SKM-1 treated with dmso at 0.1 percent for 144 hours (cell line): ENCODE results near the gene TP73.
A peak's percentile ranks its signal among the peaks of the same experiment; 100 is the strongest.

ENCODE experiments used
- DNase-seq: peaks from one replicate; lab custom pipeline; 2025; ENCODE audit not compliant: unreplicated experiment; lab: John Stamatoyannopoulos, UW

The TP73 gene

DNA sequence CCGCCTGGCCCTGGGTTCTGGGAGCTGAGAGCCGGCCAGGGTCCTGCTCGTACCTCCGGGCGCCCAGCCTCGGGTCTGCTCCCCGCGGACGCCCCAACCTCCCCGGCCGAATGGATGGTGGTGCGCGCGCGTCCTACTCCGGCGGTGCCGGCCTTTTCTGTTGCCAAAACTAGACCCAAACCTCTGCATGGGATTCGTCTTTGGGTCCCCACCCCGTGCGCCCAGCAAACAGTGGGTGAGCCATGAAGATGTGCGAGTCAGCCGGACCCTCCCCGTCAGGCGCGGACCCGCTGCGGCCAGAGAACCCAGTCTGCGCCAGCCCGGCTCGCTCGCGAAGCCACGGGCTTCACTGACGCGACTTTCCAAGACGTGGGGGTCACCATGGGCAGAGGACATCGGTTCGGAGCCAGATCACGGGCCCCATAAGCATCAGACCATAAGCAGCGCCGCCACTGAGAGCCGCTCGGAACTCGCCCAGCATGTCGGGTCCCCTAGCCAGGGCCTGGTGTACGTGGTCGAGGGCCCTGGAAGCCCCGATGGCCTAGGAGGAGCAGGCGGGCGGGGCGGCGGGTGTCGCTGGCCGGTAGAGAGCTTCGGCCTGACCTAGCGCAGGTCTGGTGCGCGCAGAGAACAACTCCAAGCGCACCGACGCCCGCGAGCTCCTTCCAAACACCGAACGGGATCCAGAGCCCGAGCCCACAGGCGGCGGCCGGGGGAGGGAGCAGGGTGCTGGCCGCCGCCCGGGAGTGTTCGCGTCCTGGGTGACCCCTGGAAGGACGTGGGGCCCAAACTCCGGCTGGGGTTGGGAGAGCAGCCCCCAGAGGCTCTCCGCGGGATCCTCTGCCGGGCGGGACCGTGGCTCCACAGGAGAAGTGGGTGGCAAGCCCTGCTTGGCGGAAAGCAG is 1.0 kb upstream of the TP73 start:
- no peak for DNase-seq

DNA sequence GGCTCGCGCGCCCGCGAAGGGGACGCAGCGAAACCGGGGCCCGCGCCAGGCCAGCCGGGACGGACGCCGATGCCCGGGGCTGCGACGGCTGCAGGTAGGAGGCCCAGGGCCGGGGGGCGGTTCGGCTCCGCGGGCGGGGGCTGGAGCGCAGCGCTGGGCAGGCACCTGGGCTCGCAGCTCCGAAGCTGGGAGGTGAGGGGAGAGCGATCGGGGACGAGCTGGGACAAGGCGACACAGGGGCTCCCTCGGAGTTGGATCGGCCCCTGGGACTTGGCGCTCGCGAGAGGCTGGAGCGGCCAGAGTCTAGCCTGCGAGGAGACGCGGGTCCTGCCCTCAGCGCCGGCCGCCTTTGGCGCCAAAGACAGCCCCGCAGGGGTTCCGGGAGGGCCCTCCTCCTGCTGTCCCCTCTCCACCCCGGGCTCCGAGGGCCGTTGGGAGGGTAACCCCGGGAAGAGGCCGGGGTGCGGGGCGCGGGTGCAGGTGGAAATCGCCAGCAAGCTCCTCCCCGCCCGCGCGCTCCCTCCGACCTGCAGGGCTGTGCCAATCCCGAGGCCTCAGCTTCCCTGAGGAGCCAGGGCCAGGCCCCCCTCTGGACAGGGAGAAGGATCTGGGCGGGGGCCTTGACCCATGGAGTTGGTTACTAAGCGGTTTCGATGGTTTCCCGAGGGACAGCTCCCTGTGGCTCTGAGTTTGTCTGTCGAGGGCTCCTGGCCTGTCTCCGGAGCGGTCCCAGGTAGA is 401 bp downstream of the TP73 start:
- no peak for DNase-seq

DNA sequence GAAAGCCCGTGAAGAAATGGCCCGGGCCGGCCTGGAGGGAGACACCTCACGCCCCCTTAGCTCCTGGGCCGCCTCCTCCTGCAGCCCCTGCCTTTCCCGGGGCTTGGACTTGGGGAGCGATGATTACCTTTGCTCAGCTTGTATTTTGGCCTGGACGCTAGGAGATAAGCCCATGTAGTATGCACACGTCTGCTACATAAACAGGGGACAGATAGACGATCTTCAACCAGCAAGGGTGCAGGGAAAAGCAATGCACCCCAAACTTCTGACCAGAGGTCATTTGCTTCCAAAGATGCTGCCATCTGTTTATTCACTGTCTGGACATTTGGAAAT is 936 bp downstream of the TP73 start:
- no peak for DNase-seq

DNA sequence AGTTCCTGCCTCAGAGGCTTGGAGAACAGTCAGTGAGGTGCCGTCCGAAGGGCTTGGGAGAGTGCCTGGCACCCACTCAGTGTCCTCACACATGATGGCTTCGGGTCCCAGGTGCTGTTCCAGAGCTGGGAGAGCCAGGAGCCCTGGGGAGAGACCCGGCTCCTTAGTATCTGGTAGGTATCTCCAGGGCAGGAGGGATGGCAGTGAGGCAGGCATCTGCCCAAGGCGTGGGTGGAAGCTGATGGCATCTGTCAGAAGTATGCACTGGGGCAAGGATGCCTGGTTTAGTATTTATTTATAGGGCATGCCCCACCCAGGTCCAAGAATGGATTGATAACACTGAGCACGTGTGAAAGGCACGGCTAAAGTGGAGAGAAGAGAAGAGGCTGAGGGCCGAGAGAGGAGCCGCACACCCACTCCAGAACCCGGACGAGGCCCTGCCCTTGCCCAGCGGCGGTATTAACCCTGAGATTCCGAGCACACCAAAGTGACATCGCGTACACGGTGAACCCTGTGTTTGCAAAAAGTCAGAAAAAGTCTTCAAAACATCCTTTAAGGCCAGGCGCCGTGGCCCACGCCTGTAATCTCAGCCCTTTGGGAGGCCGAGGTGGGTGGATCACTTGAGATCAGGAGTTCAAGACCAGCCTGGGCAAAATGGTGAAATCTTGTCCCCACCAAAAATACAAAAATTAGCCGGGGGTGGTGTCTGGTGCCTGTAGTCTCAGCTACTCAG is 2.4 kb downstream of the TP73 start:
- no peak for DNase-seq

DNA sequence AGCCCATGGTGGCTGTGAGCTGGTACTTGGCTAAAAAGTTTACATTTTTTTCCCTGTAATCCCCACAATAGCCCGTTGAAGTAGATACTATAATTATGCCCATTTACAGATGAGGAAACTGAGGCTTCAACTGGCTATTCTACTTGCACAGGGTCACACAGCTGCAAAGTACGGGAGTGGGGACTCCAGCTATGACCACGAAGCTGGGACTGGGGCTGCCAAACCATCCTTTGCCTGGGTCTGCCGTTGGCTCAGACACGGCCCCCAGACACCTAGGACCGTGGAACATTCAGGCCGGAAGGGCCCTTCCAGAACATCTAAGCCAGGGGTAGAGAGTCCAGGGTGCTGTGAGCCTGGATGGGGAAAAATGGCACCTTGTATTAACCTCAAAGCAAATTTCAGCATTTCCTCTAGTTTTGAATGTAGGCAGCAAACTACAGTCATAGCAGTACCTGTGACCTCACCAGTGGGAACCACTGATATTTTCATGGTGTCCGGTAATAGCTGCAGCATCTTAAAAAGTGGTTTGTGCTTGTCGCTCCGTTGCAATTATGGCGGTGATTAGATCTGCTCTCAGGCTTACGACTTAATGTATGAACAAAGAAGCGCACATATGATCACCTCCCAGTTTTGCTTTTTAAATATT is 4.3 kb downstream of the TP73 start:
- no peak for DNase-seq

DNA sequence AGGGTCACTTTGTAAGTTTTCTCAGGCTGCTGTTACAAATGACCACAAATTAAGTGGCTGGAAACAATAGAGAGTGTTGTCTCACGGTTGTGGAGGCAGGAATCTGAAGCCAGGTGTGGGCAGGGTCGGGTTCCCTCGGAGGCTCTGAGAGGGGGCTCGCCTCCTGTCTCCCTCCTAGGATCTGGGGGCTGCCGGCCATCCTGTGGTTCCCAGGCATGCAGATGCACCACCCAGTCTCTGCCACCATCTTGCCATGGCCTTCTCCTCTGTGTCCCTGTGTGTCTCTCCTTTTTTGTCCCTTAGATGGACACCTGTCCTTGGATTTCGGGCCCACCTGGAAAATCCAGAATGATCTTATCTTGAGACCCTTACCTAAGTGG is 4.8 kb downstream of the TP73 start:
- no peak for DNase-seq

DNA sequence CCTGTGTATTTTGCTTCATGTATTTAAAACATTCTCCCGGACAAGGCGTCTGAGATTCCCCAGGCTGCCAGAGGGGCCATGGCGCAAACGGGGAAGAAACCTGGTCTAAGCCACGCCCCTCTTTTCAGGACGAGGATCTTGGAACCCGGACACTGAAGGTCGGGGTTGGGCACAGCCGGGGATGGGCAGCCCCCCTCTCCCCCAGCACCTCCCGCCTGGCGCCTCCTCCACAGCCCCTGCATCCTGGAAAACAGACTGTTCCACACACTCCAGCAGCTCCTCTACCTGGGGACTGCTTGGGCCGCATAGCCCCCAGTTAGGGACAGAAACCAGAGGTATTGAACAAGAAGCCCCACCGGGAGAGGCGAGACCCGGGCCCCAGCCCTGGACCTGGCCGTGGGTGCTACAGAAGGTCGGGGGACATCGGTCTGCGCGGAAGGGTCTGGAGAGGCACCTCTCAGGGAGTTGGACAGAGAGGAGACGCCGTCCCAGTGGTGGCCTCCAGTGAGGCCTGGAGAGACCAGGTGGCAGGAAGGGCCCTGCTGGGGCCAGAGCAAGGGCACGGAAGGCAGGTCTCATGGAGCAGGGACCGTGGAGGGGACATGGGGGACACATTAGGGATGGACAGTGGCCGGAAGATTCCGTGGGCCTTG is 5.4 kb downstream of the TP73 start:
- DNase-seq: no peak

DNA sequence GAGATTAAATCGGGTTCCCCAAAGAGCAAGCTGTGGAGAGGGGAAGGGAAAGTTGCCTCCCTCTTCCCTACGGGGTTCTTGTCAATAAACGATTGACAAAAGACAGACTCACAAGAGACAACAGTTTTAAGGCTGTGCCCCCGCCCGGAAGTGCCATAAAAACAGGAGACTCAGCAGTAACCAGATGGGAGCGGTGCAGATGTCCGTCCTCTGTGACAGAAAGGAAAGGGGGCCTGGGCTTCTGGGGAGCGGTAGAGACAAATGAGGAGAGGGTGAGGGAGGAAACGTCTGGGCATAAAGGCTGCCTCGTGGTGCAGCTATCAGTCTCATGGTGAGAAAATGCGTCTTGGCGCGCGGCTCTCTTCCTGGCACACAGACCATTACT is 5.9 kb downstream of the TP73 start:
- DNase-seq: no peak

DNA sequence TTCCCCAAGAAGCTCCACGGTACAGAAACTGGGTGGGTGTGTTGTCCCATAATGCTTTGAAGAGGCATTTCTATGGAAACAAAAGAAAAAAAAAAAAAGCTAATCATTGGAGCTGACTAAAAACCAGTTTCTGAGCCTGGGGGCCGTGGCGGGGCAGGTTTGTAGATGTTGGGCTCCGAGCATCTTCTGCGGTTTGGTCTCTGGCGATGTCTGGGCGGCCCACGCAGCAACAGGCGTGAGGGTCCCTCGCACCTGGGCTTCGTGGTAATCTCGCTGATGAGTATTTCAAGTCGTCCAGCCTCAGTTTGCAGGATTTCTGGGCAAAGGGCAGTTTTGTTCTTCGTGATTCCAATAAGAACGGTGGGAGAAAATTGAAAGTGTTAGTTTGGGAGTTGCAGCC is 6.8 kb downstream of the TP73 start:
- DNase-seq: no peak

DNA sequence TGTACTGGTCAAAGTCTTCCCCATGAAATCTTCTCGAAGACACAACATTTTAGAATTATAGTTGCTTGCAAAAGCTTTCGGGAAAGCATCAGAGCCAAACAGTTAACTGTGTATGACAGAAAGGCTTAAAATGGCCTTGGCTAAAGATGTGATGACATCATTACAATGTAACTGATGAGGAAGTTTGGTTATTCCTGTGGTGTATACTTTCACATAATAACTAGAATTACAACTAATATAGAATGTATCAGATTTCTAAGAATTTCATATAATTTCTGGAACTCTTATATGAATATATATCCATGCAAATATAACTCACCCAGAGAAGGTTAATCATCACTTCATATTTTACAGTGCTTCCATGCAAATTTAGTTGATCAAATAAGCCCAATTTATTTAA is 8.4 kb downstream of the TP73 start:
- DNase-seq: no peak

DNA sequence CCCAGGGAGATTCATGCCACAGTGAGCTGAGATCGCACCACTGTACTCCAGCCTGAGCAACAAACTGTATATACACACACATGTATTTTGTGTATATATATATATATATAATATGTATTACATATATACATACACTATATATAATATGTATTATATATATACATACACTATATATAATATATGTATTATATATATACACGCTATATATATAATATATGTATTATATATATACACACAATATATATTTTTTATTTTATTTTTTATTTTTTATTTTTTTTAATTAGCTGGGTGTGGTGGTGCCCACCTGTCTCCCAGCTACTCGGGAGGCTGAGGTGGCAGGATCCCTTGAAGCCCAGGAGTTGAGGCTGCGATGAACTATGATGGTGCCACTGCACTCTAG is 9.3 kb downstream of the TP73 start:
- no peak for DNase-seq

DNA sequence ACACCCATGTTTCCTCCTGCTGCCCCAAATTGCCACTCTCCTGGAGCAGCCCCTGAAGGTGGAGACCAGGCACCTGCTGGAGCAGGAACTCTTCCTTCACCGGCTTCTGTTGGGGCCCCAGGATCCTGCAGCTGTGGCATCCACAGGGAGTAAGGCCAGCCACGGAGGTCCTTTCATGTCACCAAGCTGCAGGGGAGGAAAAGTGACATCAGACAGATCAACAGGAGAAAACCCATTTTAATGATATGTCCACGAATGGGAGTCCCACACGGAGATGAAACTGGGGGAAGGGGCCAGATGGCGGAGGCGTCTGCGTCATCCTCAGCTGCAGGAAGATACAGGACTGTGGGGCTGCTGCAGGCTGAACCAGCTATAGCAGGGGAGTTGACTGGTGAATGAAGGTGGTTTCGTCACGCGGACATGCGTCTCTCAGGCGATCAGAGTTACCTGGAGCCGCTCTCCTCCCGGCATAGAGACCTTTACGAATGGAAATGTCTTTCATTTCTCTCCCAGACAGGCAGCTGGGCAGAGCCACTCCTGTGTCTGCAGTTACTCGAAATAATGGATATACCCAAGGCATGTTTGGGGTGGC is 9.9 kb downstream of the TP73 start:
- no peak for DNase-seq

DNA sequence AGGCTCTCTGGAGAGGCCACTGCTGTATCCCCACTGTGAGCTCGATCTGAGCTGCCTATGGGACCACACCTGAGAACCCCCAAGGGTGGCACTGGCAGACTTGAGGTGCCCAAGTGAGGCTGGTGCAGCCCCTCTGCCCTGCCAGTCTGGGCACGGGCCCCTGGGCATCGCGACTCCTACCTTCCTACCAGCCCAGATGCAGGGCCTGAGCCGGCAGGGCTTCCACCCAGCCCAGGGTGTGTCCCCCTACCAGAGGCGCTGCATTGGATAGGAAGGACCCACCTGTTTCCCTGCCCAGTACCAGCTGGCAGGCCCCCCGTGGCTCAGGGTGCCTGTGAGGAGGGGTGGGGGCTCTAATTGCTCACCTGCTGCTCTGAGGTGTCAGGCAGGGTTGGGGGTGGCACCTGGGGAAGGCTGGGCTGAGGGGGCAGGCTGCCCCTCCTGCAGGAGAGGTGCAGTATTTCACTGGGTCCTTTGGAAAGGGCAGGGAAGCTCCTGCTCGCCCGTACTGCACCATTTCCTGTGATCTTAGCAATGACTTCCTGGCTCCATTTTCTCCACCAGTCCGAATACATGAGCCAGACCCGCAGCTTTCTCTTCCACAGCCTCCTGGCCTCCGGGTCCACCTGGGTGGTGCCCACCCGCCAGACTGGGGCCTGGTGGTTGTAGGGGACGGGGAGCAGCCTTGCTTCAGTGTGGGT is 11.8 kb downstream of the TP73 start:
- DNase-seq: no peak

DNA sequence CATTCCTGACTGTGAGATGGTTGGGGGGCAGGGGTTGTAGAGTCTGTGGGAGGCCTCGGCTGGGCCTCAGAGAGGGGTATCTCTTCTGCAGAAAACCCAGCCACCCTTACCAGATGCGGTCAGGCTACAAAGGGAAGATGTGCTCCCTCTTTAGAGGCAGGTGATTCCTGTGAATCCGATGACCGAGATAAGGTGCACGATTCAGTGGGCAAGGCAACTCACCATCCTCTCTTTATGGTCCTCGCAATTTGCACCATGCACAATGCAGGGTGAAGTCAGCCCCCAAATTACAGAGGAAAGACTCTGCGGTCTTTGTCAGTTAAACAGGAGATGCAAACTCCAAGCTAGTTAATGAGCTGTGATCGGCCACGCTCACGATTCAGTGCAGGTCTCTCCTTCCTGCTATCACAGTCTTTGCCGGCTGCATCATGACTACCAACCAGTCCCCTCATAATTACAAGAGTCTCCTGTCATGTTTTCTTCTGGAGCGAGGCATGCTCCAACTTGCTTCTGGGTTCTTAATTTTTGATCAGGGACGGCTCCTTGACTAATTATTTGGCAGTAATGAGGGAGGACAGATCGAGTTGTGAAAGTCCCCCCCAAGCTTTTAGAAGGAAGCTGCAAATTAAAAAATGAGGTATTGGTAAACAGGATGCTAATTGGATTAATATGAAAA is 12.5 kb downstream of the TP73 start:
- no peak for DNase-seq

DNA sequence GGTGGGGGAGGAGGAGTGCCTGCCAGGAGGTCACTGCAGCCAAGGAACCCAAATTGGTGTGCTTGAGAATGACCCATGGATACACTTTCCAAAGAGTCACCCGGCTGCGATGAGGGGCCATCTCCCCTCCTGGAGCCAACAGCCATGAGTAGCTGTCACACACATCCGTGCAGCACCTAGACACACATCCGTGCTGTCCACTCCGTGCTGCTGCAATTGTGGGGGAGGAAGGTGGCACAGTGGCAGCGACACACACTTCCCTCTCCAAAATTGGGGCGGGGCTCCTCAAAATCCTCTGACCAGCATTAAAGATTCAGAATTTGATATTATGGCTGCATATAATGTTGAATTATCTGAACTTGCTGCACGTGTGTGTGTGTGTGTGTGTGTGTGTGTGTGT is 15.8 kb downstream of the TP73 start:
- DNase-seq: no peak

DNA sequence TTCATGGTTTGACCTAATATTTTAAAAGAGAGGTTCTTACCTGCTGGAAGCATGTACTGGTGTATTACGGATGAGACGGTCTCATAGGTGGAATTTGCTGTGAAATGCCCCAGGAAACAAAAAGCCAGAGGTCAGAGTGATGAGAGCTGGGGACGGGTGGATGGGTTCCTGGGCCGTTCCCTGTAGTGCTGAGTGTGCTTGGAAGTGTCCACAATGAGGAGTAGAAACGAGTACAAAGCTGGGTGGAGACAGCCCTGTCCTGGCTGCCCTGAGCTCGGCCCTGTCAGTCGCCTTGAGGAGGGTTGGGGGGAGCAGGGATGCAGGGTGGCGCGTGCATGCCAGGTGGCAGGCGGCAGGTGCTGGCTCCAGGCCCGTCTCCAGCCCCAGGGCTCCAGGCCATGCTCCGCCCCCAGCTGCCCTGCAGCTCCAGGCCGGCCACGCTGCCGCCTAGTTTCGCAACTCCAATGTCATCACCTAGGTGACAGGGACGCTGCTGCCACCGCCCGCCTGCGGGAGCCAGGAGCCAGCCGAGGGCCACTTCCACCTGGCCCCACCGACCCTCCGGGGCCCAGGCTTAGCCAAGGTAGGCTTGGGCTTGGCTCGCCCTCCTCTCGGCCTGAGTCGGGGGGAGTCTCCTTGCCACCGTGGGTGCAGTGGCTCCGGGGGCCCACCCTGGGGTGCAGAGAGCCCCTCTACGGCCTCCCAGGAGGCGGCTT is 16.4 kb downstream of the TP73 start:
- DNase-seq: peak; percentile 76

DNA sequence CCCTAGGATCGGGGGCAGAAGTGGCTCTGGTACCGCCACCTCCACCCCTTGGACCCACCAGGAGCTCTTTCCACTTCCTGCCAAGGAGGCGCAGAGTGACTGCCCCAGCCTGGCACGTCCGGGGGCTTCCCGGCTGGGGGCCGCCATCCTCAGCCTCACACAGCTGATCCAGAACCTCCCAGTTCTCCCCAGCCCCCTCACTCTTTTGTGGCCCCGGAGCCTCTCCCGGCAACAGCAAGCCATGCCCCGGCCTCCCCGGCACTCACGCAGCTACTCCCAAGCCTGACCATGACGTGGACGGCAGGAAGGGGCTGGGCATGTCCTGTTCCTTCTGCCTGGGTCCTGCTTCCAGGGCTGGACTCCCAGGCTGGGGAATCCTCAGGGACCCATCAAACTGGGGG is 17.1 kb downstream of the TP73 start:
- no peak for DNase-seq

DNA sequence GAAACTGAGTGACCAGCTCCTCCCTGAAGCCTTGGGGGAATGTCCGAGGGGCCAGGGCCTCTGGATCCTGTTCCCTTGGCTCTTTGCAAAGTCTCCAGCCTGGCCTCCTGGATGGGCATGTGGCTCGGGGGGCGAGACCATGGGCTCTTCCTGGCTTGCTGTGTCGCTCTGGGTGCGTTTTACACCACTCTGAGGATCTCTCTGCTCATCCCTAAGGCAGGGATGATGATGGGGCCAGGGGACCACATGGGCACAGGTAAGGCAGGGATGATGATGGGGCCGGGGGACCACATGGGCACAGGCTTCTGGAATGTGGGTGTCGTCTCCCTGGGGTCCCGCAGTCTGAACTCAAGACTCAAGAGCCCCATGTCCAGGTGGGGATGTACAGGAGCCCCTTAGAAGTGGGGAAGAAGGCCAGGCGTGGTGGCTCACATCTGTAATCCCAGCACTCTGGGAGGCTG is 17.7 kb downstream of the TP73 start:
- no peak for DNase-seq

DNA sequence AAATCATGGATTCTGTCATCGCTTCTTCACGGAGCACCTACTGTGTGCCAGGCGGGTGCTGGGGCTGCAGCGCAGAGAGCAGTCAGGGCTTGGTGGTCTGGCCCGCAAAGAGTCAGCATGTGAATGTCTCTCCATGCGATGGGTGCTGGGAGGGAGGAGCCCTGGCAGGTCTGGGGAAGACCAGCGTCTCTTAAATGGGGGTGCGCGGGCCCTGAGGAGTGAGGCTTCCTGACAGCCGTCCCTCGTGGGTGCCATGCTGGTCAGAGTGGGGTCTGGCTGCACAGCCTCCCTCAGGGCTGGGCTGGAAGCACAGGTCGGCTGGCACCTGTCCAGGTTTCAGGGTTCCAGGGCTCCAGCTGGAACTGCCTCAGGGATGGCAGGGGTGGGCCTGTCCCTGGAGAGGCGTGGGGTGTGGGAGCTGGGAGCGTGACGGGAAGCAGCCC is 18.5 kb downstream of the TP73 start:
- no peak for DNase-seq
